ENCODE data around the gene PRKRA.
A peak's percentile ranks its signal among the peaks of the same experiment; 100 is the strongest.
"Not testable (repeated sequence)": the region's sequence is repeated elsewhere in the genome, so short reads cannot be mapped to it uniquely, and the experiment has no call there.

Gene PRKRA

GRCh38 chr2:178450774-178451525 lies at the start of gene PRKRA, which contains the start of gene PJVK:
Gene PRKRA (minus strand): TSS chr2:178451175. CDS start chr2:178451030, 145 bp downstream.
Gene PJVK (plus strand): TSS chr2:178451378. CDS start chr2:178453410, 2,032 bp downstream.
- peak; percentile 95 for DNase-seq

- no peak for DNase-seq
Measured at GRCh38 chr2:178499640-178500039, 48.7 kb upstream of the PRKRA start.

GRCh38 chr2:178498137-178498536 lies 47.2 kb upstream of the PRKRA start:
- no peak for DNase-seq

- DNase-seq, result no peak
Measured at GRCh38 chr2:178496049-178496448, 45.1 kb upstream of the PRKRA start.

DNA sequence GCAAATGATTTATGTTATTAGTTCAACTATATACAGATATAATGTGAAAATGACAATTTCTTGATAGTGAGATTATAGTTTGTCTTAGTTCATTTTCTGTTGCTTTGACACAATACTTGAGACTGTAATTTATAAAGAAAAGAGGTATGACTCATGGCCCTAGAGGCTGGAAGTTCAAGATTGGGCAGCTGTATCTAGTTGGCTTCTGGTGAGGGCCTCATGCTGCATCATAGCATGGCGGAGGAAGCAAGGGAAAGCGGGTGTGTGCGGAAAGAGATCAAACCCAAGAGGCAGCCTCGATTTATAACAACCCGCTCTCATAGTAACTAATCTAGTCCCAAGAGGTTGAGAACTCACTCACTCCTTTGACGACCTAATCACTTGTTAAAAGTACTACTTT lies 40.6 kb upstream of the PRKRA start:
- no peak for DNase-seq

DNA sequence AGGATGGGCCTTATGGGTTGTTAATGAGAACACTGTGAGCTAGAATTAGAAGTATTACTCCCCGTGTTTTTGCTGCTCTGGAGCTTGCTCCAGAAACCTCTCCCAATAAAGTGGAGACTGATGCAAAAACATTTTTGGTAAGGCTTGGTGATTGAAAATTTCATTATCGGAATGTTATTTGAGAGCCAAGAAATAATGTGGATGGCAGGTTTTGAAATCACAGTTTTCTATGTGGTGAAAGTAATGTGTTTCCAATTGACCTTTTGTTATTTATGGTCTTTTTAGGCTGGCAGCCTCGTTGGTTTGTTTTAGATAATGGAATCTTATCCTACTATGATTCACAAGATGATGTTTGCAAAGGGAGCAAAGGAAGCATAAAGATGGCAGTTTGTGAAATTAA lies 34.4 kb upstream of the PRKRA start:
- no peak for DNase-seq

DNA sequence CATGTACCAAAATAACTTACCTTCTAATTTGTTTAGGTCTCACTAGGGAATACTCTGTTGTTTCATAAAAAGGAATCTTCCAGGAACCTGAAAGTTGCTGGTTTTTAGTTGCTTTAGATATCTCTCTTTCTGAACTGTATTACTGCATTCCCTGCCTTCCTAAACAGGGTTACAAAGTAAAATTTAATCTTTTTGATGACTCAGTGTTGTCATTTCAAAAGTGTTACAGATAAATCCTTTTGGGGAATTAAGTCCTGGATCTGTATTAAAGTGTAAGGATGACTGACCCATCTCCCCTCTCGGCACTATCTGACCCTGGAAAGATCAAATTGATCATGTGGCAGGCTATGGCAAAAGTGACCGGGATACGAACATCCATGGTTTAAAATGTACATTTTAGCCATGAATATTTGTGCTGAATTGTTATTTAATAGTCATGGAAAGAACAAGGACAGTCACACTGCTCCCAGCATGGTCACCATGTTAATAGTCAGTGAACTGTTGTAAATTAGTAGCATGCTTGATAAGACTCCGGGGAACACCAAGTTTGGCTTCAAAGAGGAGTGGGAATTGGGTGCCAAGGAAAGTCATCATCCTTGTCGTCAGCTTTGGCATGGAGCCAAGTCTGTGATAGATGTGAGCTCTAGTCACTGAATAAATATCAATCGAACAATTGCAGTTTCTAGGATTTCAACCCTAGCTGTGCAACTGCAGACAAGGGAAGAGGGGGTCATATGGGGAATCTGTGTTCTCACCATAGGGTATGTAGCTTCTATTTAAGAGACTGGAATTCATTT lies 33.5 kb upstream of the PRKRA start:
- no peak for DNase-seq

DNA sequence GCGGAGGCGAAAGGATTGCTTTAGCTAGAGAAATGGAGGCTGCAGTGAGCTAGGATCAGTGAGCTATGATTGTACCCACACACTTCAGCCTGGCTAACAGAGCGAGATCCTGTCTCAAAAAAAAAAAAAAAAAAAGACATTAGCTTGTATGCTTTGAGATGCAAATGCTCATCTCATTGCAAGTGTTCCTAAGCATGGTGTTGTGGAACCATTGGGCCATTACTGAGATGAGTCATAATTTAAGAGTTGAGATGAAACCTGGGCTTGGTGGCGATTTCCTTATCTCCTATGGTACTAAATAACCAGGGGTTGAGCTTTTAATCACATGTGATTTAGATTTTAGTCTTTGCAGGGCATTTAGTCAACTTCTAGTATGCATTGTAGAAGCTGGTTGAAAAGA lies 31.5 kb upstream of the PRKRA start:
- DNase-seq, result no peak

DNA sequence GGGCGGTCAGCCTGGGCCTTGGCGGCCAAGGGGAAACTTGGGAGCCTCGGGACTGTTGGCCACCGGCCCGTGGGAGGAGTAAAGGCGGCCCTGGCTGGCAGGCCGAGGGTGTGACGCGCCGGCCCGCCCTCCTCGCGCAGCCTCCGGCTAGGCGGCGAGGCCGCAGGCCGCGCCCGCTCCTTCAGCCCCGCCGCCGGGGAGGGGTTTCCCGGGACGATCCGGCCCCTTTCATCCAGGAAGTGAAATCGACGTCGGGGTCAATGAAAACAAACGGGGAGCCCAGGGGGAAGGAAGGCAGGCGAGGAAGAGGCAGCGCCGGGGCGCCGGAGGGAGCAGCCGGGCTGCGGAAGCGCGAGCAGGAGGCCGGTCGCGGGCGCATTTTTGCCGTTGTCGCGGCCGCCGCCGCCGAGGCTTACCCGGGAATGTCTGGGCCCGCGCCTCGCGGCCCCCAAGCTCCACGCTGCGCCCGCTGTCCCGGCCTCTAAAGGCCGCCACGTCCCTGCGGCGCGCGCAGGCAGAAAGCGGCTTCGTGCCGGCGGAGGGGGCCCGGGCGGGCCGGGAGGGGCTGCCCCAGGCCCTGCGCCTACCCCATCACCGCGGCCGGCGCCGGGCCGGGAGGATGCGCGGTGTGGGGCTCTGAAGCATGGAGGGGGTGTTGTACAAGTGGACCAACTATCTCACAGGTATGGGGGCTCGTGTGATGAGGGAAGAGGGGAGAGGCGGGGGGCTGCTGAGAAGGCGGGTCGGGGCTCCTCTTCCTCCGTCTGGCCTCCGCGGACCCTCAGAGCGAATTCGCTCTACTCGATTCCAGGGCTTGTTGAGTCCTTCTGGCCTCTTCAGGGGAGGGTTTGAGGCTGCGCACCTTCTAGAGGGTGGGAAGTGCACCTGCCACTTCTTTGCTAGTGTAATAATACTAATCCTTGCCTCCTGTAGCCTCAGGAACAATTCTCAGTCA lies 29.5 kb upstream of the PRKRA start, which contains the start of gene PLEKHA3:
TSS of gene PLEKHA3 (plus strand) at position 231 of the 955 bp plus-strand sequence. CDS start at position 644, 413 bp downstream.
- DNase-seq, result peak; percentile 81

- DNase-seq, result no peak
Measured at GRCh38 chr2:178479758-178480226, 28.8 kb upstream of the PRKRA start.

DNA sequence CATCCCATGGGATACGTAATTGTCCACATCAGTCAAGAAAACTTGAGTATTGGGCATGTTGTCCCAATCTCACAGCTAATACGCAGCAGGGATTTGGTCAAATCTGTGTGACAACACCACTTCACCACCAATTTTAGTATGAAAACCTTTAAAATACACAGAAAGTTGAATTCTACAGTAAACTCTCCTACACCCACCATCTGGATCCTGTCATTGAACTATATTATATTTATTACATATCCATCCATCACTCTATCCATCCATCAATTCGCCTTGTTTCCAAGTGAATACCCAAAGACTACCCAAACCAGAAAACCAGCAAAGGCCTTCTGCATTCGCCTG lies 28.3 kb upstream of the PRKRA start:
- no peak for DNase-seq

DNA sequence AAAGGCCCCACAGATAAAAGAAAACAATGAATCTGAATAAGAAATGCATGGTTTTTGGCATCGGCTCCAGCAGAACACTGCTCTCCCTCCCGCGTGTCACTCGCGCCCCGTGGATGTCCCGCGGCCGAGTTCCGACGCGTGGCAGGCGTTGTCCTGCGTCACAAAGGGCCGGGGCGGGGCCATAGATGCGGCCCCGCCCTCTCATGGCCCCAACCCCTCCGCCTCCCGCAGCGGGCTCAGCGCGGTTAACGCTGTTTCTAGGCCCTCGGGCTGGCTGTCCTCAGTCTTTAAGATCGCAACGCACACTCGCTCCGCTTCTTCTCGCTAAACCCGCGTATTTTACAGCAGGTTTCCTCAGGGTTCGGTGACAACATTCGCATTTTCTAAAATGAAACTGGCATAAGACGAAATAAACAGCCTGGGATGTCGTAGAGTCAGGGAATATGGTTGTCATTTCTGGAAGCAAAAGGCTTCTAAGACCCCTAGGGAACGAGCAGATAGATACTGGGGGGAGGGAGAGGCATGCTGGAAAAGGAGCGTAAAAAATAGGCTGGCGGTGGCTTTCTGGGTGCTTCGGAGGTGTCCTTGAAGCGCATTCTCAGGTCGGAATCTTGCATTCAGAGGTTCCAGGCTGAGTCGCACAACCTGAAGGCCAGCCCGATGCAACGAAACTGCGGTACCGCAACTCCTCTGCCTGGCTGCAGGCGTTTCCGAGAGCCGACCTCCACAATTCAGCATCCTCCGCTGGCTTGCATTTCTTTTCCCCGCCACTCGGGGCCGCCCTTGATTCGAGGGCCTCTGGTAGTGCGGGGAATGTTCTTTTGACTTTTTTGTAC lies 27.7 kb upstream of the PRKRA start, which contains the start of gene FKBP7:
TSS of gene FKBP7 (minus strand) at position 162 of the 836 bp plus-strand sequence. CDS start at position 61, 101 bp downstream.
- DNase-seq, result peak; percentile 69

GRCh38 chr2:178478130-178478438 lies 27.1 kb upstream of the PRKRA start:
- DNase-seq, result no peak

DNA sequence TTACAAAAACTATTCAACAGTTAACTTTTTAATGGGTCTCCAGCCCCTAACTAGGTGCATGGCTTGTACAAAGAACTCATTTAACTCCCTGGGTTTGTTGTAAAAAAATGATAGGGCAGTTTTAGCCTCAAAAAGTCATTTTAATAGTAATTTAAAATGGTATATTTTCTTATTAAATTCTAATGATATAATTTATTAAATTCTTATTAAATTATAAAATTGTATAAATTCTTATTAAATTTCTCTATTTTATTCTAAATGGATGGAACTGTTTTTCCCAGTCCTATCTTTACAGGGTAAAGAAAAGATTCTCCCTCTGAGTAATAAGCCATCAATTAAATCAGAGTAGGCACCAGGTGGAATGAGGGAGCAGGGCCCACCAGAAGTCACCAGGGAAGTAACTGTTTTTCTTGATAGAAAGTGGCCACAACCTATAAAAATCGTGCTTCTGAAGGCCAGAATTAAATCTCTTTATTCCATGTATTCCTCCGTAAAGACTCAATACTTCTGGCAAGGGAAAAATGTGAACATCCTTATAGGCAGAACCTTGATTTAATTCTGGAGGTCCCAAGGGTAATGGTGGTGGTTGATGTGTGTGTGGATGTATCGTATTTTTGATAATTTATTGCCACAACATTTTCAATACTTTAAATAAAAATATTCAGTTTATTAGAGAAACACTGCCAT lies 26.6 kb upstream of the PRKRA start:
- peak; percentile 35 for DNase-seq

DNA sequence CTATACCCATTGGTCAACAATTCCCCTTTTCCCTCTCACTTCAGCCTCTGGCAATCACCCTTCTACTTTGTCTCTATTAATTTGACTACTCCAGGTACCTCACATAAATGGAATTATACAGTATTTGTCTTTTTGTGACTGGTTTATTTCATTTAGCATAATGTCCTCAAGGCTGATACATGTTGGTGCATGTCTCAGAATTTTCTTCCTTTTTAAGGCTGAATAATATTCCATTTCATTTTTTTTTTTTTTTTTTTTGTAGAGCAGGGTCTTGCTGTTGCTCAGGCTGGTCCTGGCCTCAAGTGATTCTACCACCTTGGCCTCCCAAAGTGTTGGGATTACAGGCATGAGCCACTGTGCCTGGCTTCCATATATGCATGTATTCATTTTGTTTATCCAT lies 25.5 kb upstream of the PRKRA start:
- DNase-seq, result no peak

- no peak for DNase-seq
Measured at GRCh38 chr2:178474560-178474959, 23.6 kb upstream of the PRKRA start.

DNA sequence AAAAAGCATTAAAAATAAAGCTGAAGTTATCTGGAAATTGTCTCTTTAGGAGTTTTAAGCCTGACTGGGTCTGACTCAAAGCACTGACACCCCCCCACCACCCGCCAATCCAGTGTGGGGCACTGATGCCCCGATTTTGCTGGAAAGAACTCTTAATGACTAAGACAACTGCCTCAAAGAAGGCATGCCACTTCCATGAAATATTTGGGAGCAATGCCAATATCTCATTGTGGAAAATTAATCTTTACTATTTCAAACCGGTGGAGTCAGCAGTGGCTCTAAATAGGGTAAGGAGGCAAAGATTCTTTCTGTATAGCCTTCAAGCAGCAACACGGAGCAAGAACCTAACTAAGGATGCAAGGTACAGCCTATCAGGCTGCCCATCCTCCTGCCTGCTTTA lies 23.0 kb upstream of the PRKRA start:
- DNase-seq, result peak; percentile 26

- no peak for DNase-seq
Measured at GRCh38 chr2:178473373-178473772, 22.4 kb upstream of the PRKRA start.

DNA sequence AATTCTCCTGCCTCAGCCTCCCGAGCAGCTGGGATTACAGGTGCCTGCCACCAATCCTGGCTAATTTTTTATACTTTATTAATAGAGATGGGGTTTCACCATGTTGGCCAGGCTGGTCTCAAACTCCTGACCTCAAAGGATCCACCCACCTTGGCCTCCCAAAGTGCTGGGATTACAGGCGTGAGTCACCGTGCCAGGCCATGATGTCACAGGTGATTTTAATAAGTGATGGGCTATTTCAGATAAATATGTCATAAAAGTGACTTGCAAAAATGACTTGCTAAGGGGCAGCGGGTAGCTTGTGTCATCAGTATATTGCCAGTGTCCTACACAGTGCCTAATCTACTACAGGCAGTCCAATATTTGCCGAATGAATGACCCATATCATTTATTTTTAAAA lies 20.3 kb upstream of the PRKRA start:
- not testable (repeated sequence) for DNase-seq

GRCh38 chr2:178469219-178469849 lies 18.4 kb upstream of the PRKRA start:
- no peak for DNase-seq

DNA sequence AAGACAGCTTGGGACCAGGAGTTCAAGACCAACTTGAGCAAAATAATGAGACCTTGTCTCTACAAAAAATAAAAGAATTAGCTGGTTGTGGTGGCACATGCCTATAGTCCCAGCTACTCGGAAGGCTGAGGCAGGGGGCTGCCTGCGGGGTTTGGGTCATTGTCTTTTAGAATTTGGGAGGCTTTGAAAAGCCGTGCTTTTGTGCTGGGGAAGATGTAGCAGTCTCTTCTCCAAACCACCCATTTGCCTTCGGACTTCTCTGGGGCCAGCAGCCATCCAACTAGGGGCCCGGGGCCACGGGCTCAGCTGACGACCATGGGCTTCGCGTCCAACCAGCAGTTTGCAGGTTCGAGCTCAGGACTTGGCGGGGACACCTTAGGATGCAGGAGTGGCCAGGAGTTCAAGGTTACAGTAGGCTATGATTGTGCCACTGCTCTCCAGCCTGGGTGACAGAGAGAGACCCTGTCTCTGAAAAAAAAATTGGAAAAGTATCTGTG lies 6.5 kb upstream of the PRKRA start:
- no peak for DNase-seq
